ENCODE data around the gene CCT7.

GRCh38 chr2:73256618-73256922 is 22.5 kb downstream of the CCT7 start:
- TF ChIP-seq POLR2AphosphoS5 (IDR thresholded peaks at IDR 0.05; ENCODE audit: low read depth, low read length) (no peak), REST (IDR thresholded peaks at IDR 0.05; ENCODE audit: insufficient read depth in 1 of 2, low read depth in 2 of 2, low read length in 2 of 2) (peak in 1 of 2 experiments; percentile 50; a peak in 1 of 4 replicates)
